Endothelial cell of umbilical vein (primary cell): Measurements from ENCODE around the gene ST3GAL5.

Experiments used
- EZH2 ChIP-seq: IDR thresholded peaks from 2 replicates; pipeline ENCODE4 v1.6.1; 2012; ENCODE audit warnings: borderline replicate concordance, low read depth, mild to moderate bottlenecking, moderate library complexity, low read length, inconsistent platforms; ENCODE audit not compliant: severe bottlenecking
- FOS ChIP-seq: IDR thresholded peaks from 2 replicates; pipeline ENCODE4 v1.6.1; 2011; ENCODE audit warnings: mild to moderate bottlenecking, low read length, moderate library complexity, borderline replicate concordance; ENCODE audit not compliant: insufficient read depth
- GATA2 ChIP-seq: IDR thresholded peaks from 2 replicates; pipeline ENCODE4 v1.7.0; 2011; ENCODE audit warnings: low read depth, mild to moderate bottlenecking, moderate library complexity, mixed read lengths, low read length; ENCODE audit not compliant: insufficient read length, insufficient read depth
- JUN ChIP-seq: IDR thresholded peaks from 2 replicates; pipeline ENCODE4 v1.6.1; 2011; ENCODE audit warnings: borderline replicate concordance, low read depth; ENCODE audit not compliant: insufficient read length, insufficient read depth
- MYC ChIP-seq: IDR thresholded peaks from one replicate; pipeline ENCODE4 v1.6.1; 2011; ENCODE audit warnings: mild to moderate bottlenecking, low read depth, low read length
- POLR2A ChIP-seq: IDR thresholded peaks from 2 replicates; pipeline ENCODE4 v1.6.1; 2012; ENCODE audit warnings: low read depth, mild to moderate bottlenecking, control low read depth, low read length
- POLR2AphosphoS5 ChIP-seq: IDR thresholded peaks from 2 replicates; pipeline ENCODE4 v1.6.1; 2012; ENCODE audit warnings: low read depth, mild to moderate bottlenecking, control low read depth, low read length, moderate library complexity; ENCODE audit not compliant: insufficient read depth
- TF ChIP-seq, protein P1 (sequence below), 2 donors: IDR thresholded peaks; 1 replicate in 1 of 2; 2 replicates in 1 of 2; pipeline ENCODE4 v1.5.1; 2011; ENCODE audit warnings: low read length in 2 of 2, mild to moderate bottlenecking in 2 of 2, moderate library complexity in 2 of 2, control low read depth in 1 of 2, inconsistent platforms in 1 of 2, low read depth in 1 of 2; ENCODE audit not compliant: insufficient read depth in 1 of 2; ENCODE audit errors: extremely low read depth in 1 of 2
- TF ChIP-seq, protein P2 (sequence below): IDR thresholded peaks from 2 replicates; pipeline ENCODE4 v1.6.1; 2011; ENCODE audit not compliant: insufficient read depth, insufficient read length

DNA sequence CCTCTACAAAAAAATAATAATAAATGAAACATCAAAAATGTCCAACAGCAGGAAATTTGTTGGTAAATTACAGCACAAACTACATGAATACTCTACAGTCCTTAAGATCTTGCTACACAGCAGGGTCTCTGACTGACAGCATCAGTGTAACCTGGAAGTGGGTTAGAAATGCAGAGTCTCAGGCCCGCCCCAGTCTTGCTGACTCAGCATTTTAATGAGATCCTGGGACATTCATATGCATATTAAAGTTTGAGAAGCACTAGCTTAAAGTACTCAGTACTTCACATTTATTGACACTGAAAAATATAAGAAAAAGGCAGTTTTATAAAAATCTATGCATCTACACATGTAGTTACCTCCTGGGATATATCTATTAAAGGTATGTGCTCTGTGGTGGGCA is 21.7 kb downstream of the ST3GAL5 start:
- TF ChIP-seq, protein P1, sequence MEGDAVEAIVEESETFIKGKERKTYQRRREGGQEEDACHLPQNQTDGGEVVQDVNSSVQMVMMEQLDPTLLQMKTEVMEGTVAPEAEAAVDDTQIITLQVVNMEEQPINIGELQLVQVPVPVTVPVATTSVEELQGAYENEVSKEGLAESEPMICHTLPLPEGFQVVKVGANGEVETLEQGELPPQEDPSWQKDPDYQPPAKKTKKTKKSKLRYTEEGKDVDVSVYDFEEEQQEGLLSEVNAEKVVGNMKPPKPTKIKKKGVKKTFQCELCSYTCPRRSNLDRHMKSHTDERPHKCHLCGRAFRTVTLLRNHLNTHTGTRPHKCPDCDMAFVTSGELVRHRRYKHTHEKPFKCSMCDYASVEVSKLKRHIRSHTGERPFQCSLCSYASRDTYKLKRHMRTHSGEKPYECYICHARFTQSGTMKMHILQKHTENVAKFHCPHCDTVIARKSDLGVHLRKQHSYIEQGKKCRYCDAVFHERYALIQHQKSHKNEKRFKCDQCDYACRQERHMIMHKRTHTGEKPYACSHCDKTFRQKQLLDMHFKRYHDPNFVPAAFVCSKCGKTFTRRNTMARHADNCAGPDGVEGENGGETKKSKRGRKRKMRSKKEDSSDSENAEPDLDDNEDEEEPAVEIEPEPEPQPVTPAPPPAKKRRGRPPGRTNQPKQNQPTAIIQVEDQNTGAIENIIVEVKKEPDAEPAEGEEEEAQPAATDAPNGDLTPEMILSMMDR (IDR thresholded peaks at IDR 0.05; ENCODE audit: extremely low read depth in 1 of 2, insufficient read depth in 1 of 2, low read depth in 1 of 2, low read length in 2 of 2) = no peak
- TF ChIP-seq, protein P2, sequence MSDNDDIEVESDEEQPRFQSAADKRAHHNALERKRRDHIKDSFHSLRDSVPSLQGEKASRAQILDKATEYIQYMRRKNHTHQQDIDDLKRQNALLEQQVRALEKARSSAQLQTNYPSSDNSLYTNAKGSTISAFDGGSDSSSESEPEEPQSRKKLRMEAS = no peak
- TF ChIP-seq POLR2A = no peak
- TF ChIP-seq JUN = no peak
- TF ChIP-seq GATA2 = no peak
- no peak for TF ChIP-seq FOS
- no peak for TF ChIP-seq POLR2AphosphoS5
- no peak for TF ChIP-seq EZH2
- TF ChIP-seq MYC = no peak
